OCI-LY7 (cell line): Measurements from ENCODE around the gene NTM. TPM values are rescaled to one million over a fixed set of nuclear protein-coding genes. Genes with fewer than 3 reads are reported as not detected.

ENCODE experiments used
- BruUV-seq: library from RNA; stranded (reverse); fragments of 400-500 nt; replicated peaks from 2 replicates; lab custom pipeline; 2021; lab: Mats Ljungman, UMichigan
- CTCF ChIA-PET: fragments of 300-600 bp; sonication (Branson Sonifier 250); formaldehyde crosslinking; loops from one replicate; lab custom pipeline; 2022; ENCODE audit warnings: antibody characterized with exemption; ENCODE audit not compliant: unreplicated experiment; lab: Charles Lee
- POLR2A ChIA-PET: fragments of 300-600 bp; sonication (Branson Sonifier 250); formaldehyde crosslinking; loops from one replicate; lab custom pipeline; 2022; ENCODE audit warnings: antibody characterized with exemption; lab: Charles Lee
- DNase-seq: peaks from one replicate; pipeline ENCODE4 v3.0.0-alpha.2; 2015; ENCODE audit warnings: low spot score
- H2AFZ ChIP-seq: fragments of 200-600 bp; sonication (generic), shearing (Covaris generic); 2 replicates; pipeline ENCODE4 v1.6.1; 2014; ENCODE audit warnings: mild to moderate bottlenecking, antibody characterized with exemption, low read length, moderate library complexity
- H3K27ac ChIP-seq: fragments of 200-600 bp; sonication (generic); 2 replicates; pipeline ENCODE4 v1.5.1; 2014; ENCODE audit warnings: mixed run types, low read depth, mild to moderate bottlenecking, moderate library complexity, low read length, inconsistent platforms; ENCODE audit not compliant: poor library complexity, severe bottlenecking
- H3K36me3 ChIP-seq: fragments of 200-600 bp; sonication (generic); 2 replicates; pipeline ENCODE4 v1.6.1; 2014; ENCODE audit warnings: mild to moderate bottlenecking, antibody characterized with exemption, low read length, moderate library complexity, mixed read lengths; ENCODE audit not compliant: insufficient read depth
- H3K4me1 ChIP-seq: fragments of 200-600 bp; sonication (generic); 2 replicates; pipeline ENCODE4 v1.5.1; 2014; ENCODE audit warnings: mild to moderate bottlenecking, low read length; ENCODE audit not compliant: insufficient read depth, poor library complexity, severe bottlenecking
- H3K4me2 ChIP-seq: fragments of 200-600 bp; sonication (generic); 2 replicates; pipeline ENCODE4 v1.6.1; 2014; ENCODE audit warnings: mild to moderate bottlenecking, low read length
- H3K4me3 ChIP-seq: fragments of 200-600 bp; sonication (generic); 2 replicates; pipeline ENCODE4 v1.5.1; 2014; ENCODE audit warnings: mild to moderate bottlenecking, low read depth, low read length; ENCODE audit not compliant: poor library complexity, severe bottlenecking
- H3K79me2 ChIP-seq: fragments of 200-600 bp; sonication (generic); 2 replicates; pipeline ENCODE4 v1.6.1; 2016; ENCODE audit warnings: low read depth, mild to moderate bottlenecking, low read length, moderate library complexity, mixed read lengths; ENCODE audit not compliant: insufficient read depth
- H3K9me2 ChIP-seq: fragments of 200-600 bp; sonication (generic); 2 replicates; pipeline ENCODE4 v1.6.1; 2016; ENCODE audit warnings: mild to moderate bottlenecking, low read length, mixed read lengths; ENCODE audit not compliant: insufficient read depth
- H3K9me3 ChIP-seq: fragments of 200-600 bp; sonication (generic); 2 replicates; pipeline ENCODE4 v1.6.1; 2014; ENCODE audit warnings: mild to moderate bottlenecking, mixed run types, low read length, mixed read lengths
- H4K20me1 ChIP-seq: fragments of 200-600 bp; sonication (generic); 2 replicates; pipeline ENCODE4 v1.6.1; 2014; ENCODE audit warnings: mild to moderate bottlenecking, antibody characterized with exemption, low read length, moderate library complexity, mixed read lengths; ENCODE audit not compliant: insufficient read depth
- CTCF ChIP-seq: fragments of 200-600 bp; sonication (generic); conservative IDR thresholded peaks from 2 replicates; pipeline ENCODE4 v1.5.1; 2014; ENCODE audit warnings: mild to moderate bottlenecking, antibody characterized with exemption, low read length, moderate library complexity, mixed read lengths
- EZH2phosphoT487 ChIP-seq: fragments of 200-600 bp; sonication (generic); IDR thresholded peaks from 2 replicates; pipeline ENCODE4 v1.6.1; 2018; ENCODE audit warnings: low read depth, borderline replicate concordance, mild to moderate bottlenecking, mixed run types, antibody characterized with exemption, low read length, moderate library complexity, mixed read lengths
- intact Hi-C: fragments of 100-400 bp; cut with micrococcal nuclease; formaldehyde crosslinking; loops from one replicate; pipeline ENCODE4 v1.10.0; 2022; ENCODE audit not compliant: unreplicated experiment
- total RNA-seq, 2 experiments: library from RNA; depleted of rRNA in 1 of 2; stranded (reverse); fragments of >200 nt in 1 of 2; shearing (Covaris generic) in 1 of 2; gene quantifications; 2 replicates each; pipeline ENCODE4 v1.2.3, GENCODE V29; 2014 to 2022

Gene NTM
- total RNA-seq, 2 experiments from 2014 or later: not detected

- Histone ChIP-seq H3K4me2 (no peak overlapping the region), H3K79me2 (no peaks in the 10 kb centered on the region), H3K27ac (no peak overlapping the region), H3K4me3 (no peak overlapping the region), H2AFZ (no peak overlapping the region), H3K9me3 (no peaks in the 10 kb centered on the region), H3K36me3 (no peaks in the 10 kb centered on the region), H3K9me2 (no peaks in the 10 kb centered on the region), H3K4me1 (no peaks in the 10 kb centered on the region), H4K20me1 (no peaks in the 10 kb centered on the region)
- no TSS peak for BruUV-seq
- TF ChIP-seq CTCF: no peak
- TF ChIP-seq EZH2phosphoT487: no peak
- POLR2A ChIA-PET: no interaction called here
- intact Hi-C loops: no loop called here
- CTCF ChIA-PET: no interaction called here
- no peak for DNase-seq
These were observed 716.7 kb downstream of the NTM start for GRCh38 chr11:132087148-132087547.

- no TSS peak for BruUV-seq
- H3K4me1 ChIP-seq: no peaks in the 10 kb centered on the region
- H3K9me2 ChIP-seq: no peaks in the 10 kb centered on the region
- TF ChIP-seq CTCF (no peak), EZH2phosphoT487 (no peak)
- H3K4me2 ChIP-seq: no peak overlapping the region
- H3K79me2 ChIP-seq: no peaks in the 10 kb centered on the region
- no peaks in the 10 kb centered on the region for H4K20me1 ChIP-seq
- ChIA-PET CTCF (no interaction called here), POLR2A (interaction anchor here (0.6 kb wide), 1 partner anchor 777 kb away, joined by 3 read pairs; no protein-coding TSS in a partner anchor)
- intact Hi-C loops: no loop called here
- DNase-seq: no peak
- no peak overlapping the region for H3K4me3 ChIP-seq
- H2AFZ ChIP-seq: no peak overlapping the region
- H3K27ac ChIP-seq: no peak overlapping the region
- H3K36me3 ChIP-seq: no peaks in the 10 kb centered on the region
- H3K9me3 ChIP-seq: no peaks in the 10 kb centered on the region
These were observed 718.1 kb downstream of the NTM start for GRCh38 chr11:132088551-132088950.

GRCh38 chr11:132093536-132094259, 723.3 kb downstream of the NTM start:
- Histone ChIP-seq H2AFZ (peak overlapping the region; percentile 27; the same call in 1 of the 2 replicates), H3K9me3 (no peaks in the 10 kb centered on the region), H3K79me2 (no peaks in the 10 kb centered on the region), H4K20me1 (no peaks in the 10 kb centered on the region), H3K4me2 (no peak overlapping the region), H3K36me3 (no peaks in the 10 kb centered on the region), H3K4me3 (no peak overlapping the region), H3K4me1 (no peaks in the 10 kb centered on the region), H3K27ac (no peak overlapping the region), H3K9me2 (no peaks in the 10 kb centered on the region)
- DNase-seq: peak; percentile 11
- no TSS peak for BruUV-seq
- intact Hi-C loops: no loop called here
- TF ChIP-seq CTCF (no peak), EZH2phosphoT487 (no peak)
- ChIA-PET CTCF (no interaction called here), POLR2A (no interaction called here)
